ENCODE results near the gene HYOU1. TPM values are rescaled to one million over a fixed set of nuclear protein-coding genes. Genes with fewer than 3 reads are reported as not detected.
A peak's percentile ranks its signal among the peaks of the same experiment; 100 is the strongest.

The HYOU1 gene
- polyA plus RNA-seq, 1 of the 3 experiments (the other 2 are of a cell fraction), result 90.8 TPM

GRCh38 chr11:119092880-119093842, 36.2 kb upstream of the HYOU1 start:
- H3K79me2 ChIP-seq (ENCODE audit: insufficient read depth), result peaks cover 41% of the 10 kb centered on the region
- 26% methylated on average over 12 of the region's 12 CpGs for WGBS (ENCODE audit: low lambda C conversion rate)
- peak overlapping the region; percentile 72 to 89 for H3K27ac ChIP-seq (ENCODE audit: low read depth in 2 of 2, low read length in 1 of 2)
- peak overlapping the region; percentile 84 to 87 for H3K4me3 ChIP-seq (ENCODE audit: low read depth in 2 of 2, low read length in 1 of 2)
- H3K36me3 ChIP-seq (replicated peaks in 1 of 2; ENCODE audit: control insufficient read depth in 1 of 2, insufficient read depth in 2 of 2, low read length in 1 of 2), result peaks cover 45 to 55% of the 10 kb centered on the region in 2 experiments
- H3K27me3 ChIP-seq (ENCODE audit: insufficient read depth), result no peaks in the 10 kb centered on the region
- peak overlapping the region; percentile 98 for H3K4me2 ChIP-seq
- H4K20me1 ChIP-seq (ENCODE audit: insufficient read depth), result peaks cover 31% of the 10 kb centered on the region
- DNase-seq, result no peak
- no peaks in the 10 kb centered on the region for H3K9me2 ChIP-seq
- peaks cover 21 to 22% of the 10 kb centered on the region in 2 experiments; a peak in 2 of 4 replicates for H3K4me1 ChIP-seq (ENCODE audit: control insufficient read depth in 1 of 2, insufficient read depth in 2 of 2, low read depth in 1 of 2, low read length in 1 of 2)
- H3K9me3 ChIP-seq, result no peaks in the 10 kb centered on the region
- no peak overlapping the region; the same call in 1 of the 2 replicates for H2AFZ ChIP-seq (ENCODE audit: low read depth)
- H3K9ac ChIP-seq, result peak overlapping the region; percentile 89
- ChIA-PET POLR2A (interaction anchor here (0.8 to 2.6 kb wide), 4 partner anchors 13 to 248 kb away, joined by 3 to 17 read pairs (median 6); partner anchors contain the start of genes C1QTNF5, C2CD2L and HYOU1), CTCF (interaction anchor here (0.6 to 3.4 kb wide), 15 partner anchors 7 to 570 kb away, joined by 3 to 20 read pairs (median 5); partner anchors contain the start of genes NLRX1, SLC37A4 and VPS11)
- H3F3A ChIP-seq (replicated peaks; ENCODE audit: insufficient read depth), result peaks cover 46% of the 10 kb centered on the region
- TF ChIP-seq RAD21 (IDR thresholded peaks at IDR 0.05; ENCODE audit: low read length) (no peak), ELF1 (IDR thresholded peaks at IDR 0.05) (no peak), MEF2A (IDR thresholded peaks at IDR 0.05; ENCODE audit: borderline replicate concordance, low read depth) (no peak), FOXM1 (IDR thresholded peaks at IDR 0.05; ENCODE audit: low read depth) (no peak), REST (IDR thresholded peaks at IDR 0.05; ENCODE audit: low read depth, low read length) (no peak), NFIC (IDR thresholded peaks at IDR 0.05; ENCODE audit: borderline replicate concordance) (no peak)

GRCh38 chr11:119091966-119092879, 35.2 kb upstream of the HYOU1 start:
- Histone ChIP-seq H3K27ac (ENCODE audit: low read depth in 2 of 2, low read length in 1 of 2) (peak overlapping the region in 1 of 2 experiments; percentile 36; a peak in 2 of 4 replicates), H3K4me1 (ENCODE audit: control insufficient read depth in 1 of 2, insufficient read depth in 2 of 2, low read depth in 1 of 2, low read length in 1 of 2) (peaks cover 22 to 23% of the 10 kb centered on the region in 2 experiments; a peak in 2 of 4 replicates), H3K79me2 (ENCODE audit: insufficient read depth) (peaks cover 41% of the 10 kb centered on the region), H3K9me2 (no peaks in the 10 kb centered on the region), H2AFZ (ENCODE audit: low read depth) (no peak overlapping the region), H4K20me1 (ENCODE audit: insufficient read depth) (peaks cover 31% of the 10 kb centered on the region), H3K9ac (peak overlapping the region; percentile 89; the same call in 1 of the 2 replicates), H3K9me3 (no peaks in the 10 kb centered on the region), H3K4me3 (ENCODE audit: low read depth in 2 of 2, low read length in 1 of 2) (peak overlapping the region; percentile 84 to 87; a peak in 3 of 4 replicates), H3K27me3 (ENCODE audit: insufficient read depth) (no peaks in the 10 kb centered on the region), H3K36me3 (replicated peaks in 1 of 2; ENCODE audit: control insufficient read depth in 1 of 2, insufficient read depth in 2 of 2, low read length in 1 of 2) (peaks cover 37 to 48% of the 10 kb centered on the region in 2 experiments), H3K4me2 (peak overlapping the region; percentile 98), H3F3A (replicated peaks; ENCODE audit: insufficient read depth) (peaks cover 40% of the 10 kb centered on the region)
- no peak for DNase-seq
- ChIA-PET POLR2A (interaction anchor here (1.2 kb wide), 1 partner anchor 14 kb away, joined by 3 read pairs; no protein-coding TSS in a partner anchor), CTCF (interaction anchor here (0.9 to 3.4 kb wide), 7 partner anchors 11 to 248 kb away, joined by 3 to 20 read pairs (median 4); no protein-coding TSS in a partner anchor)
- 85% methylated on average over 13 of the region's 13 CpGs for WGBS (ENCODE audit: low lambda C conversion rate)
- TF ChIP-seq RXRA (IDR thresholded peaks at IDR 0.05; ENCODE audit: borderline replicate concordance, low read depth) (no peak), SMC3 (IDR thresholded peaks at IDR 0.05; ENCODE audit: low read depth, low read length) (no peak), IRF3 (IDR thresholded peaks at IDR 0.05; ENCODE audit: low read depth, low read length) (no peak), EP300 (IDR thresholded peaks at IDR 0.05; ENCODE audit: borderline replicate concordance in 1 of 2, low read depth in 1 of 2, low read length in 1 of 2) (no peak), TCF12 (IDR thresholded peaks at IDR 0.05) (no peak), TAF1 (IDR thresholded peaks at IDR 0.05; ENCODE audit: borderline replicate concordance, low read depth, low read length) (no peak), USF1 (IDR thresholded peaks at IDR 0.05; ENCODE audit: borderline replicate concordance, low read depth) (no peak), FOXJ3 (CRISPR knock-in tag; IDR thresholded peaks at IDR 0.05) (no peak)
